Osteocyte (in vitro differentiated cells): ENCODE data around the gene SLC35F3. TPM values are rescaled to one million over a fixed set of nuclear protein-coding genes. Genes with fewer than 3 reads are reported as not detected.

ENCODE experiments used
- DNase-seq: peaks from one replicate; pipeline ENCODE4 v3.0.0; 2021; ENCODE audit warnings: mixed read lengths; ENCODE audit not compliant: unreplicated experiment; ENCODE audit errors: extremely low spot score
- H3K27ac Mint-ChIP-seq: one replicate; pipeline ENCODE4 v1.8.0; 2021; ENCODE audit warnings: mild to moderate bottlenecking, mixed read lengths; ENCODE audit not compliant: unreplicated experiment
- H3K27me3 Mint-ChIP-seq: one replicate; pipeline ENCODE4 v1.8.0; 2021; ENCODE audit warnings: mixed read lengths; ENCODE audit not compliant: unreplicated experiment
- H3K36me3 Mint-ChIP-seq: one replicate; pipeline ENCODE4 v1.8.0; 2021; ENCODE audit warnings: mixed read lengths; ENCODE audit not compliant: unreplicated experiment
- H3K4me1 Mint-ChIP-seq: one replicate; pipeline ENCODE4 v1.8.0; 2021; ENCODE audit warnings: mixed read lengths; ENCODE audit not compliant: unreplicated experiment
- H3K4me3 Mint-ChIP-seq: one replicate; pipeline ENCODE4 v1.8.0; 2021; ENCODE audit warnings: mild to moderate bottlenecking, moderate library complexity, mixed read lengths; ENCODE audit not compliant: unreplicated experiment
- H3K9me3 Mint-ChIP-seq: one replicate; pipeline ENCODE4 v1.8.0; 2021; ENCODE audit warnings: mixed read lengths; ENCODE audit not compliant: unreplicated experiment
- long read RNA-seq: library from polyadenylated mRNA; unstranded; transcript quantifications from one replicate; pipeline ENCODE4 v2.0.0, GENCODE V29; 2021
- total RNA-seq: library from RNA; stranded (reverse); gene quantifications from 2 replicates; pipeline ENCODE4 v1.2.1, GENCODE V29; 2021
- TF ChIP-seq, protein P1 (sequence below): fragments of 200-600 bp; sonication (generic); IDR thresholded peaks from 2 replicates; pipeline ENCODE4 v1.5.0; 2021; ENCODE audit warnings: antibody characterized with exemption, mild to moderate bottlenecking, moderate library complexity

SLC35F3 gene
- total RNA-seq = not detected in 2 replicates
- long read RNA-seq = 0 reads

DNA sequence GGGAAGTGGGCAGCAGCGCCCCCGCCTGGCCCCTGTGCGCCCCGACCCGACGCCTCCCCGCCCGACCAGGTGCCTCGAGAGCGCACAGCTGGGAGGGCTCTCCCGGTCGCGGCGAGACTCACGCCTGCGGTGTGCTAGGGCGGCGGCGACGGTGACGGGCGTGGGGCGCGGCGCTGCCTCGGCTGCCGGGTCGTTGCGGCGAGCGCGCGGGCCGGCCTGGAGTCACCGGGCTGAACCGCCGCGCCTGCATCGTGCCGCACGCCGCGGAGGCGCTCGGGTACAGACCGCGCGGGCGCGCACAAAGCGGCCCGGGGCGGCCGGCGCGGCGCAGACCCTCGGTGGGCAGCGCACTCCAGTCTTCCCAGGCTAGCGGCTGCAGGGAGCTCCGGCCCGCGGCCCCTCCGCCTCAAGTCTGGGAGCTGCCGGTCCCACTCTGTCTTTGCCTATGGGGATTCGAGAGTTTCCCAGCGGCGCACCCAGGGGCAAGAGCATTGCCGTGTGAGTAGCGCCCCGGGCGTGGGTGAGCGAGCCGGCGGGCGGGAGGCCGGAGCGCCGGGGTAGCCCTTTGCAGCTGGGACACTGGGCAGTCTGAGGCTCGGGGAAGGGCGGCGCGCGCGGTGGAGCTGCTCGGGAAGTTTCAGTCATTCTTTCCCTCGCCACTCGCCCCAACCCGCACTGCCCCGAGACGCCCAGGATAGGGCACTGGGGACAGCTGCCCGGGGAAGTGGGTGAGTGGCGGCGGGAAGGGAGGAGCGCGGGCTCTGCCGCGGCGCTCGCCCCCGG lies at the start of gene SLC35F3:
Gene SLC35F3 (plus strand): TSS at position 44 of the 783 bp plus-strand sequence.
- Mint-ChIP-seq H3K36me3 (peaks cover 5% of the 10 kb centered on the region), H3K4me1 (peaks cover 8% of the 10 kb centered on the region), H3K9me3 (no peaks in the 10 kb centered on the region), H3K27ac (no peak within 1 kb of the TSS), H3K27me3 (peaks cover 56% of the 10 kb centered on the region), H3K4me3 (peak within 1 kb of the TSS; percentile 62)
- peak; percentile 84 for DNase-seq
- TF ChIP-seq, protein P1, sequence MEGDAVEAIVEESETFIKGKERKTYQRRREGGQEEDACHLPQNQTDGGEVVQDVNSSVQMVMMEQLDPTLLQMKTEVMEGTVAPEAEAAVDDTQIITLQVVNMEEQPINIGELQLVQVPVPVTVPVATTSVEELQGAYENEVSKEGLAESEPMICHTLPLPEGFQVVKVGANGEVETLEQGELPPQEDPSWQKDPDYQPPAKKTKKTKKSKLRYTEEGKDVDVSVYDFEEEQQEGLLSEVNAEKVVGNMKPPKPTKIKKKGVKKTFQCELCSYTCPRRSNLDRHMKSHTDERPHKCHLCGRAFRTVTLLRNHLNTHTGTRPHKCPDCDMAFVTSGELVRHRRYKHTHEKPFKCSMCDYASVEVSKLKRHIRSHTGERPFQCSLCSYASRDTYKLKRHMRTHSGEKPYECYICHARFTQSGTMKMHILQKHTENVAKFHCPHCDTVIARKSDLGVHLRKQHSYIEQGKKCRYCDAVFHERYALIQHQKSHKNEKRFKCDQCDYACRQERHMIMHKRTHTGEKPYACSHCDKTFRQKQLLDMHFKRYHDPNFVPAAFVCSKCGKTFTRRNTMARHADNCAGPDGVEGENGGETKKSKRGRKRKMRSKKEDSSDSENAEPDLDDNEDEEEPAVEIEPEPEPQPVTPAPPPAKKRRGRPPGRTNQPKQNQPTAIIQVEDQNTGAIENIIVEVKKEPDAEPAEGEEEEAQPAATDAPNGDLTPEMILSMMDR = peak; percentile 30

DNA sequence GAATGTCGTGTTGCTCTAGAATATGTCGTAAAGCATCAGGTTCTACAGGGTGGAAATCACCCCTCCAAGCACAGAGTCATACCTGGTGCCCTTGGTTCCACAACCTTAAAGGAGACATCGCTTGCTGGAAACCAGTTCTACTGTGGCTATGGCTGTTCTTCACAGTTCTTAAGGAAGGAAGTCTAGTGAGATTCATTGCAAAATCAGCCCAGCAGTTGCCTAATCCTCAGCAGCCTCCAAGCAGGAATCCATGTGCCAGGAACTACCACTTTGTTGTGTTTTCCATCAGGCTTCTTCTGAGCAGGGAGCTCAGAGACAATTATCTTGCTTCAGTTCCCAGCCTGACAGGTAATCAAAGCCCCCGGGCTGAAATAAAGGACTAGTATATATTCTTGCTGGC lies 45.0 kb upstream of the SLC35F3 start:
- Mint-ChIP-seq H3K4me3 (no peak overlapping the region), H3K27ac (no peak overlapping the region), H3K9me3 (no peaks in the 10 kb centered on the region), H3K4me1 (no peaks in the 10 kb centered on the region), H3K27me3 (no peaks in the 10 kb centered on the region), H3K36me3 (no peaks in the 10 kb centered on the region)
- TF ChIP-seq, protein P1 = no peak
- DNase-seq = no peak

DNA sequence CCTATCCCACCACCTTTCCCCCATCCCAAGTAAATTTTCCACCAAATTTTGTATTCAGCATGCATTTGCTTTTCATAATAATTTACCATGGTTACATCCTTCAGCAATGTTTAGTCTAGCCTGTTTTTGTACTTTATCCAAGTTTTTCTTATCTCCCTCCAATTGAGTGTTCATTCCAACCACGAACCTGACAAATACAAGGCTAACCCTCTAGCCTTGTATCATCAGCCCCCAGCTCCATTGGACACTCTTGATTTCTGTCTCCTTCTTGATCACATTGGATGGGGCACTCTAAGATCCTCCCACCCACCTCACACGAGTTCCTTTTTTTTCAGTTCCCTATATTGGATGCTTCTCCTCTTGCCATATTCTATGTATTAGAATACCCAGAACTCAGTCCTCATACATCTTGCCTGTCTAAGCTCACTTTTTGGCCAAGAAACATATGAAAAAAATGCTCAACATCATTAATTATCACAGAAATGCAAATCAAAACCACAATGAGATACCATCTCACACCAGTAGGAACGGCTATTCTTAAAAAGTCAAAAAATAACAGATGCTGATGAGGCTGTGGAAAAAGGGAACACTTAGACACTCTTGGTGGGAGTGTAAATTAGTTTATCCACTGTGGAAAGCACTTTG lies 40.5 kb upstream of the SLC35F3 start:
- H3K27me3 Mint-ChIP-seq = no peaks in the 10 kb centered on the region
- no peak overlapping the region for H3K27ac Mint-ChIP-seq
- no peaks in the 10 kb centered on the region for H3K36me3 Mint-ChIP-seq
- no peaks in the 10 kb centered on the region for H3K4me1 Mint-ChIP-seq
- H3K4me3 Mint-ChIP-seq = no peak overlapping the region
- peaks cover 26% of the 10 kb centered on the region for H3K9me3 Mint-ChIP-seq
- DNase-seq = no peak
- TF ChIP-seq, protein P1 = no peak

DNA sequence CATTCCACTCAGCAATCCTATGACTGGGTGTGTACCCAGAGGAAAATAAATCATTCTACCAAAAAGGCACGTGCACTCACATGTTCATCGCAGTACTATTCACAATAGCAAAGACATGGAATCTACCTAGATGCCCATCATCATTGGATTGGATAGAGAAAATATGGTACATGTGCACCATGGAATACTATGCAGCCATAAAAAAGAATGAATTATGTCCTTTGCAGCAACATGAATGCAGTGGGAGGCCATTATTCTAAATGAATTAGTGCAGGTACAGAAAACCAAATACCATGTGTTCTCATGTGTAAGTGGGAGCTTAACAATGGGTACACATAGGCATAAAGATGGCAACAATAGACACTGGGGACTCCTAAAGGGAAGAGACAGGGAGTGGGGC lies 39.9 kb upstream of the SLC35F3 start:
- no peaks in the 10 kb centered on the region for H3K36me3 Mint-ChIP-seq
- TF ChIP-seq, protein P1 = no peak
- no peak overlapping the region for H3K27ac Mint-ChIP-seq
- no peaks in the 10 kb centered on the region for H3K4me1 Mint-ChIP-seq
- H3K9me3 Mint-ChIP-seq = peaks cover 26% of the 10 kb centered on the region
- DNase-seq = no peak
- no peak overlapping the region for H3K4me3 Mint-ChIP-seq
- no peaks in the 10 kb centered on the region for H3K27me3 Mint-ChIP-seq

DNA sequence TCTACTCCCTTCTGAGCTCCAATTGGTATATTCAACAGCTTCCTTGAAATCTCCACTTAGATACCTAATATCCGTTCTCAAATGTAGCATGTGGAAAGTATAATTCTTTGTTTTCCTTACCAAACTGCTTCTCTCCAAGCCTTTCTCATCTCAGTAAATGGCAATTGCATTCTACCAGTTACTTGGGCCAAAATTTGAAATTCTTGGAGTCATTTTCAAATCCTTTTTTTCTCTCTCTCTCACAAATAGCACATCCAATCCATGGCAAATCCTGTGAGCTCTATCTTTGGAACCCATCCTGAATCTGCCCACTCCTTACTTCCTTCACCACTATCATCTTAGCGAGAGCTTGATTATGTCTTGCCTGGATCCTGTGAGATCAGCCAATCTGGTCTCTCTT lies 39.3 kb upstream of the SLC35F3 start:
- H3K4me3 Mint-ChIP-seq = no peak overlapping the region
- H3K27me3 Mint-ChIP-seq = no peaks in the 10 kb centered on the region
- DNase-seq = no peak
- TF ChIP-seq, protein P1 = no peak
- no peak overlapping the region for H3K27ac Mint-ChIP-seq
- peaks cover 32% of the 10 kb centered on the region for H3K9me3 Mint-ChIP-seq
- H3K36me3 Mint-ChIP-seq = no peaks in the 10 kb centered on the region
- H3K4me1 Mint-ChIP-seq = no peaks in the 10 kb centered on the region
